Measurements from ENCODE around the gene FBXO47.

- TF ChIP-seq EZH2 (conservative IDR thresholded peaks at IDR 0.05; ENCODE audit: low read depth, low read length) (no peak), NFE2L1 (CRISPR knock-in tag; IDR thresholded peaks at IDR 0.05; ENCODE audit: borderline replicate concordance) (no peak), ASH2L (IDR thresholded peaks at IDR 0.05; ENCODE audit: insufficient read length, low read depth, low read length) (no peak), TARDBP (CRISPR knock-in tag; IDR thresholded peaks at IDR 0.05) (no peak), YY1 (IDR thresholded peaks at IDR 0.05; ENCODE audit: insufficient read depth, insufficient replicate concordance, low read depth, low read length) (no peak), ZNF556 (CRISPR knock-in tag; IDR thresholded peaks at IDR 0.05; ENCODE audit: borderline replicate concordance) (no peak), ZBTB38 (CRISPR knock-in tag; IDR thresholded peaks at IDR 0.05) (no peak), FIP1L1 (IDR thresholded peaks at IDR 0.05; ENCODE audit: borderline replicate concordance, insufficient read depth, low read depth, low read length) (no peak), RCOR2 (CRISPR knock-in tag; IDR thresholded peaks at IDR 0.05) (no peak), MAX (IDR thresholded peaks at IDR 0.05) (no peak), ZNF451 (CRISPR knock-in tag; IDR thresholded peaks at IDR 0.05) (no peak), ZNF792 (CRISPR knock-in tag; IDR thresholded peaks at IDR 0.05) (no peak)
- TF ChIP-seq, protein P1, sequence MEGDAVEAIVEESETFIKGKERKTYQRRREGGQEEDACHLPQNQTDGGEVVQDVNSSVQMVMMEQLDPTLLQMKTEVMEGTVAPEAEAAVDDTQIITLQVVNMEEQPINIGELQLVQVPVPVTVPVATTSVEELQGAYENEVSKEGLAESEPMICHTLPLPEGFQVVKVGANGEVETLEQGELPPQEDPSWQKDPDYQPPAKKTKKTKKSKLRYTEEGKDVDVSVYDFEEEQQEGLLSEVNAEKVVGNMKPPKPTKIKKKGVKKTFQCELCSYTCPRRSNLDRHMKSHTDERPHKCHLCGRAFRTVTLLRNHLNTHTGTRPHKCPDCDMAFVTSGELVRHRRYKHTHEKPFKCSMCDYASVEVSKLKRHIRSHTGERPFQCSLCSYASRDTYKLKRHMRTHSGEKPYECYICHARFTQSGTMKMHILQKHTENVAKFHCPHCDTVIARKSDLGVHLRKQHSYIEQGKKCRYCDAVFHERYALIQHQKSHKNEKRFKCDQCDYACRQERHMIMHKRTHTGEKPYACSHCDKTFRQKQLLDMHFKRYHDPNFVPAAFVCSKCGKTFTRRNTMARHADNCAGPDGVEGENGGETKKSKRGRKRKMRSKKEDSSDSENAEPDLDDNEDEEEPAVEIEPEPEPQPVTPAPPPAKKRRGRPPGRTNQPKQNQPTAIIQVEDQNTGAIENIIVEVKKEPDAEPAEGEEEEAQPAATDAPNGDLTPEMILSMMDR (CRISPR knock-in tag; IDR thresholded peaks at IDR 0.05) = no peak
Observed at GRCh38 chr17:38898291-38898679, 68.9 kb downstream of the FBXO47 start.

Measured in HepG2 (cell line).